HG03571 (cell line): ENCODE data around the gene TRIM10.
"Not testable (repeated sequence)": the region's sequence is repeated elsewhere in the genome, so short reads cannot be mapped to it uniquely, and the experiment has no call there.

Source experiments
- ATAC-seq: cut with Tn5 transposase; IDR thresholded peaks from one replicate; pipeline ENCODE4 v1.9.1; 2021; ENCODE audit not compliant: unreplicated experiment

Gene TRIM10

DNA sequence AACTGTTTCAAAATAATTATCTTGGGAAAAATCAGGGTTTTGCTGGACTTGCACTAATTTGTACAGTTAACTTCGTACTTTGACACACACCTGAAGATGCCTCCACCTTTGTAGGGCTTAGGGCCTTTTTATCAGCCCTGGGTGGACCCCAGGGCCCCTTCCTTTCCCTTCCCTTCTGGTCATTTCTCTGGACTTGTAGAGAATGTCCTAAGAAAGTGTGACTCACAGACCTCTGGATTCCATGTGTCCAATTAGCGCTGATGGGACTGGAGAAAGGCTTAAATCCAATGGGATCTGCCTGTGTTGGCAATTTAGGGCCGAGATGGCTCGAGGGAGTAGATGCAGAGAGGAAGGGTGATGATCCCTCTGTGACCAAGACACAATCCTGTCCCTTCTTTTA is 11.7 kb upstream of the TRIM10 start:
- no peak for ATAC-seq

GRCh38 chr6:30171677-30172471 is 10.9 kb upstream of the TRIM10 start:
- no peak for ATAC-seq

- no peak for ATAC-seq
Observed at GRCh38 chr6:30169658-30170614, 8.9 kb upstream of the TRIM10 start.

DNA sequence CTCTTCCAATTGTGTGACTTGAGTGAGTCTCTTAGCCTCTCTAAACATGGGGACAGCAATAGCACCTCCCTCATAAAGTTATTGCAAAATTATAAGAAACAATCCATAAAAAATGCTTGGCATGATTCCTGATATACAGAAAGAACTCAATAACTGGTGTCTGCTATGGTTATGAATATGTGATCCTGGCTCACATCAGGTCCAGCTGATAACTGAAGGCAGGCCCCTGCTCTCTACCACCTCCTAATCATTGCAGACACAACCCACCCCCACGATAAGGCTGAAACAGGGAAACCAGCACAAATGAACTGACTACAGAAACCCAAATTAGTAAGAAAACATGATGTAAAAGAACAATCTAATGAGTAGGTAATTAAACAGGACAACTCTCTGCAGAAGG is 7.7 kb upstream of the TRIM10 start:
- no peak for ATAC-seq

- ATAC-seq = no peak
Observed at GRCh38 chr6:30167101-30167500, 6.1 kb upstream of the TRIM10 start.

- not testable (repeated sequence) for ATAC-seq
Observed at GRCh38 chr6:30165238-30165637, 4.2 kb upstream of the TRIM10 start.

- ATAC-seq = no peak
Observed at GRCh38 chr6:30164714-30165113, 3.7 kb upstream of the TRIM10 start.

- ATAC-seq = no peak
Observed at GRCh38 chr6:30163918-30164654, 3.1 kb upstream of the TRIM10 start.

GRCh38 chr6:30163090-30163917 is 2.3 kb upstream of the TRIM10 start, which contains the start of gene TRIM15:
Gene TRIM15, plus strand, starts transcription at chr6:30163546. Its CDS starts 139 bp downstream, at chr6:30163685.
- ATAC-seq = no peak

DNA sequence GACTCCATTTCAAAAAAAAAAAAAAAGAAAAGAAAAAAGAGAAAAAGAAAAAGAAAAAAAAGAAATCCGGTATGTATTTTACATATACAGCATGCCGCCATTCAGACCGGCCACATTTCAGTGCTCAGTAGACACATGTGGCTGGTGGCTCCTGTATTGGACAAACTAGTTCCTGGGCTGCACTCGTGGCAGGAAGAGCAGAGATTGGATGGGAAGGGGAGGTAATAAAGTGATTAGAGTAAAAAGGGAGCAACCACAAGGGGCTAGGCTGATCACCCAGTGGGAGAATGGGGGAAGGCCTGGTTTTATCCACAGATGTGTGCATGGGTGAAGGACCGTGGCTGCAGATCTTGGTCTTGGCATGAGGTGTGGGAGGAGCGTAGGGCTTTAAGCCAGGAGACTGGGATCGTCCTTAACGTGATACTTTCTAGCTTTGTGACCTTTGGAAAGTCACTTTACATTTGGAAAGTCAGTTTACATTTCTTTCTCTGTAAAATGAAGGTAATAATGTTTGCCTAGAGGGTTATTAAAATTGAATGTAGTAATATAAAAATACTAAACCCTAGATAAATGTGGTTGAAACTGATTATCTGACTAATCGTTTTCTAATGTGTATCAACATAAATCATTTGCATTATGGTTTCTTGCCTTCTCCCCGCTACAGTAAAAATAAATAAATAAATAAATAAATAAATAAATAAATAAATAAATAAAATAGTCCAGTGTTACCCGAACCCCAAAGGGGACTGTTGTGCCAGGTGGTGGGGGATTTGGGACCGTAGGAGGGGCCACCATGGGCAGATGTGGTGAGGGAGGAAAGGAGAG is 1.5 kb upstream of the TRIM10 start:
- ATAC-seq = no peak

GRCh38 chr6:30160008-30160784 is 815 bp downstream of the TRIM10 start:
- no peak for ATAC-seq

- ATAC-seq = no peak
Observed at GRCh38 chr6:30158475-30159040, 2.5 kb downstream of the TRIM10 start.

GRCh38 chr6:30157999-30158398 is 3.0 kb downstream of the TRIM10 start:
- ATAC-seq = no peak

DNA sequence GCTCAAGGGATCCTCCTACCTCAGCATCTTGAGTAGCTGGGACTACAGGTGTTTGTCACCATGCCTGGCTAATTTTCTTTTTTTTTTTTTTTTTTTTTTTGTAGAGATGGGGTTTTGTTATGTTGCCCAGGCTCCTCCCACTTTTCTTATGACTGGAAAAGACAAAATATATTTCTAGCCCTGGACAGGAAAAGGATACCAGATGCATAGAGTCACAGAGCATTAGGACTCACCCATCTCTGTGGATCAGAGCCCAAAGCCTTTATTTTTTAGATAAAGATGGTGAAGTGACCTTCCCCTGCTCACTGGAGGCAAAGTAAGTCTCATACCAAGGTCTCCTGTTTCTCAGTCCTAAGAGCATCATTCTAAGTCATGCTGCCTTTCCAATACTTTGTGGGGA is 3.4 kb downstream of the TRIM10 start:
- no peak for ATAC-seq

DNA sequence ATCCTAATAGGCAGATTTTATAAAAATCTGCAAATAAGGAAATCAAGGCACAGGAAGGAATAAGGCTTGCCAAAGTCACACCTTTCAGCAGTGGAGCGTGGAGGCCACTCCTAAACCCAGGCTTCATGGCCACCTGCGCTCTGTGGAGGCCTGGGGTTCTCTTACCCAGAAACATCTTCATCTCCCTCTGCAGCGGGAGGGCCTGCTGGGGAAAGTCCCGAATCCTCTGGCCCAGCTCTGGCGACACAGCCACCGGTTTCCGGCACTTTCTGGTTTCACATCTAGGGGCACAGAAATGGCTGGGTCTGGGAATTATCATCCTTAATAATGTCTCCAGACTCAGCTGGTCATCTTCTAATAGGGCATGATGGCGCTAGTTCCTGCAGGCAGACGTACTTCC is 4.2 kb downstream of the TRIM10 start:
- no peak for ATAC-seq

DNA sequence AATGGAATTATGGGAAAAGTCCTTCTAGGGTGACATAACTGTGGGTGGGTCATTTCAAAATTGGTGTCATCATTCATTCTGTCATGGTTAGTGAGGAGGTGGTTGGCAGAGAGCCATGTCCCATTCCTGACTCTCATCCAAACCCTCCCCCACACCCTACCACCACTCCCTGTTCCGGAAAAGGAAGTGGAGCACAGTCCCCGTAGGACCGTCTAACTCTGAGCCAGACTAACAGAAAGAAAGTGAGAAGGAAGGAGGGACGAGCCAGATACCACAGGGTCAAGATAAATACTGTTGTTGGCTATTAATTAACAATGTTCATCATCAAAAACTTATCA is 4.8 kb downstream of the TRIM10 start:
- ATAC-seq = no peak

GRCh38 chr6:30155520-30156261 is 5.3 kb downstream of the TRIM10 start:
- no peak for ATAC-seq
